ENCODE results near the gene PCBP2.

The PCBP2 gene

GRCh38 chr12:53515291-53515680 lies 63.4 kb downstream of the PCBP2 start:
- no peak for DNase-seq (ENCODE audit: low spot score)
- in situ Hi-C loops (cut with MboI; ENCODE audit: low pct_unique_long_range_greater_than_20kb, low sequenced_read_pairs, unreplicated experiment): no loop called here
- TF ChIP-seq CTCF (IDR thresholded peaks at IDR 0.05; ENCODE audit: extremely low read depth, insufficient read depth, missing control alignments): no peak

- TF ChIP-seq CTCF (IDR thresholded peaks at IDR 0.05; ENCODE audit: extremely low read depth, insufficient read depth, missing control alignments): no peak
- in situ Hi-C loops (cut with MboI; ENCODE audit: low pct_unique_long_range_greater_than_20kb, low sequenced_read_pairs, unreplicated experiment): no loop called here
- no peak for DNase-seq (ENCODE audit: low spot score)
These were observed 65.0 kb downstream of the PCBP2 start for GRCh38 chr12:53516758-53517455.

GRCh38 chr12:53518381-53518780 lies 66.5 kb downstream of the PCBP2 start:
- TF ChIP-seq CTCF (IDR thresholded peaks at IDR 0.05; ENCODE audit: extremely low read depth, insufficient read depth, missing control alignments): no peak
- DNase-seq (ENCODE audit: low spot score): no peak
- in situ Hi-C loops (cut with MboI; ENCODE audit: low pct_unique_long_range_greater_than_20kb, low sequenced_read_pairs, unreplicated experiment): no loop called here

- DNase-seq (ENCODE audit: low spot score): no peak
- in situ Hi-C loops (cut with MboI; ENCODE audit: low pct_unique_long_range_greater_than_20kb, low sequenced_read_pairs, unreplicated experiment): no loop called here
- TF ChIP-seq CTCF (IDR thresholded peaks at IDR 0.05; ENCODE audit: extremely low read depth, insufficient read depth, missing control alignments): no peak
These were observed 71.2 kb downstream of the PCBP2 start for GRCh38 chr12:53523131-53523530.

GRCh38 chr12:53524476-53524875 lies 72.6 kb downstream of the PCBP2 start:
- in situ Hi-C loops (cut with MboI; ENCODE audit: low pct_unique_long_range_greater_than_20kb, low sequenced_read_pairs, unreplicated experiment): no loop called here
- DNase-seq (ENCODE audit: low spot score): no peak
- TF ChIP-seq CTCF (IDR thresholded peaks at IDR 0.05; ENCODE audit: extremely low read depth, insufficient read depth, missing control alignments): no peak

GRCh38 chr12:53530061-53530460 lies 78.2 kb downstream of the PCBP2 start:
- no peak for TF ChIP-seq CTCF (IDR thresholded peaks at IDR 0.05; ENCODE audit: extremely low read depth, insufficient read depth, missing control alignments)
- DNase-seq (ENCODE audit: low spot score): no peak
- in situ Hi-C loops (cut with MboI; ENCODE audit: low pct_unique_long_range_greater_than_20kb, low sequenced_read_pairs, unreplicated experiment): no loop called here
